Spleen (tissue), 11 donors: ENCODE measurements around the gene SDK2. TPM values are rescaled to one million over a fixed set of nuclear protein-coding genes. Genes with fewer than 3 reads are reported as not detected.
"Not testable (repeated sequence)": the region's sequence is repeated elsewhere in the genome, so short reads cannot be mapped to it uniquely, and the experiment has no call there.

Experiments
- DNase-seq: peaks from one replicate; pipeline ENCODE4 v3.0.0-alpha.2; 2020
- H3K27ac ChIP-seq, 8 donors: fragments of 200-600 bp; sonication (generic) in 7 of 8; 1 replicate in 4 of 8; 2 replicates in 4 of 8; pipeline versions ENCODE4 v1.5.0 to v1.8.0; 2016 to 2021; ENCODE audit warnings: inconsistent platforms in 4 of 8, mild to moderate bottlenecking in 4 of 8, moderate library complexity in 1 of 8
- H3K27me3 ChIP-seq, 7 donors: fragments of 200-600 bp; sonication (generic) in 6 of 7; replicated peaks in 1 of 7; 1 replicate in 4 of 7; 2 replicates in 3 of 7; pipeline versions ENCODE4 v1.5.0 to v1.8.0; 2016 to 2021; ENCODE audit warnings: inconsistent platforms in 3 of 7, mild to moderate bottlenecking in 1 of 7
- H3K36me3 ChIP-seq, 6 donors: fragments of 200-600 bp; sonication (generic) in 5 of 6; 1 replicate in 4 of 6; 2 replicates in 2 of 6; pipeline versions ENCODE4 v1.5.0 to v1.8.0; 2016 to 2021; ENCODE audit warnings: inconsistent platforms in 2 of 6
- H3K4me1 ChIP-seq, 6 donors: fragments of 200-600 bp; sonication (generic) in 5 of 6; 1 replicate in 3 of 6; 2 replicates in 3 of 6; pipeline versions ENCODE4 v1.5.0 to v1.8.0; 2016 to 2021; ENCODE audit warnings: inconsistent platforms in 3 of 6
- H3K4me3 ChIP-seq, 8 donors: fragments of 200-600 bp; sonication (generic) in 7 of 8; 1 replicate in 4 of 8; 2 replicates in 4 of 8; pipeline versions ENCODE4 v1.5.0 to v1.8.0; 2016 to 2021; ENCODE audit warnings: inconsistent platforms in 4 of 8, mild to moderate bottlenecking in 4 of 8, moderate library complexity in 2 of 8
- H3K9me3 ChIP-seq, 8 donors: fragments of 200-600 bp; sonication (generic) in 7 of 8; 1 replicate in 4 of 8; 2 replicates in 4 of 8; pipeline versions ENCODE4 v1.5.0 to v1.8.0; 2016 to 2021; ENCODE audit warnings: inconsistent platforms in 4 of 8
- CTCF ChIP-seq, 11 experiments: fragments of 200-600 bp in 7 of 11; fragments of 450-650 bp in 4 of 11; sonication (generic) in 4 of 11; IDR thresholded peaks in 8 of 11; conservative IDR thresholded peaks in 3 of 11; 1 replicate in 7 of 11; 2 replicates in 4 of 11; pipeline versions ENCODE4 v1.4.0 to v1.8.0; 2016 to 2021; ENCODE audit warnings: antibody characterized with exemption in 11 of 11, inconsistent platforms in 4 of 11, mild to moderate bottlenecking in 1 of 11
- POLR2A ChIP-seq, 3 donors: fragments of 450-650 bp; IDR thresholded peaks; one replicate each; pipeline ENCODE4 v1.5.1; 2017; ENCODE audit warnings: antibody characterized with exemption in 3 of 3, mild to moderate bottlenecking in 1 of 3
- POLR2AphosphoS5 ChIP-seq, 3 donors: sonication (generic); formaldehyde crosslinking; IDR thresholded peaks; one replicate each; pipeline ENCODE4 v1.5.1; 2017; ENCODE audit warnings: antibody characterized with exemption in 3 of 3
- WGBS, 5 donors: extraction: QIAGEN DNeasy Blood & Tissue Kit in 3 of 5; methylation state at CpG; one replicate each; pipeline versions ENCODE4 v1.1.5 to v1.1.7; 2013 to 2018; 5-methylcytosine and 5-hydroxymethylcytosine counted together
- intact Hi-C: fragments of 100-400 bp; cut with DNase I; formaldehyde crosslinking; loops from one replicate; pipeline ENCODE4 v1.15.0; 2023; ENCODE audit warnings: low total_unique reads
- polyA plus RNA-seq, 3 donors: library from polyadenylated mRNA; stranded (reverse); fragments of 200-250 nt; gene quantifications; one replicate each; pipeline ENCODE4 v1.2.1, GENCODE V29; 2013
- total RNA-seq, 7 donors: library from RNA; depleted of rRNA in 3 of 7; stranded (reverse); fragments of >200 nt in 3 of 7; fragmentation: NEBNext Ultra II Directional in 4 of 7; extraction: Animal tissue kit (Norgen Biotek cat#: 25700) in 4 of 7; gene quantifications; one replicate each; pipeline versions ENCODE4 v1.1.0 to v1.2.1, GENCODE V29; 2016 to 2021
- donor health status: healthy with polysubstance abuse.
- donor health status: DM: no; HTN: no; CAD: no; lungs with moderate emphysema.
- donor health status: DM: no; HTN: no; CAD: no.
- donor health status: Bipolar disorder and iron deficiency.
- donor health status: healthy.
- donor health status: DM: no; HTN: no; CAD: no.
- donor health status: DM: yes; HTN: yes; CAD: no.

Gene SDK2
- total and polyA plus RNA-seq, 10 donors, result 0.86 to 16.5 (median 9.7) TPM

GRCh38 chr17:73455767-73456166, 188.5 kb downstream of the SDK2 start:
- no peak overlapping the region for H3K27ac ChIP-seq
- peaks cover 0 to 6% (median 0%) of the 10 kb centered on the region in 7 donors for H3K27me3 ChIP-seq
- peaks cover 0 to 18% (median 6%) of the 10 kb centered on the region in 8 donors for H3K9me3 ChIP-seq
- intact Hi-C loops, result no loop called here
- TF ChIP-seq POLR2A (IDR thresholded peaks at IDR 0.05) (no peak), POLR2AphosphoS5 (IDR thresholded peaks at IDR 0.05) (no peak), CTCF (IDR thresholded peaks at IDR 0.05 in 8 of 11, conservative IDR thresholded peaks at IDR 0.05 in 3 of 11) (no peak)
- H3K4me3 ChIP-seq, result no peak overlapping the region
- no peaks in the 10 kb centered on the region for H3K36me3 ChIP-seq
- H3K4me1 ChIP-seq, result no peaks in the 10 kb centered on the region
- DNase-seq, result no peak
- 80 to 90% (median 88%) methylated on average over 11 to 18 of the region's 18 CpGs for whole genome bisulfite sequencing, 5 donors

- no peak for DNase-seq
- TF ChIP-seq POLR2A (IDR thresholded peaks at IDR 0.05) (no peak), CTCF (IDR thresholded peaks at IDR 0.05 in 8 of 11, conservative IDR thresholded peaks at IDR 0.05 in 3 of 11) (no peak)
Observed at GRCh38 chr17:73455050-73455687, 189.1 kb downstream of the SDK2 start.

GRCh38 chr17:73453494-73453893, 190.8 kb downstream of the SDK2 start:
- WGBS, 5 donors, result 92 to 100% (median 98%) methylated on average over 2 of the region's 2 CpGs
- peaks cover 0 to 12% (median 0%) of the 10 kb centered on the region in 8 donors for H3K9me3 ChIP-seq
- H3K4me1 ChIP-seq, H3K36me3 ChIP-seq, intact Hi-C loops, H3K27me3 ChIP-seq, H3K27ac ChIP-seq, DNase-seq, H3K4me3 ChIP-seq: not testable (repeated sequence)

More at GRCh38 chr17:73455050-73455687, 189.1 kb downstream of the SDK2 start:
- Histone ChIP-seq H3K27ac (no peak overlapping the region), H3K4me1 (no peaks in the 10 kb centered on the region), H3K9me3 (peaks cover 0 to 17% (median 3%) of the 10 kb centered on the region in 8 donors), H3K27me3 (peaks cover 0 to 6% (median 0%) of the 10 kb centered on the region in 7 donors), H3K36me3 (no peaks in the 10 kb centered on the region), H3K4me3 (no peak overlapping the region)
- WGBS, 5 donors, result 60 to 86% (median 76%) methylated on average over 21 of the region's 21 CpGs
- intact Hi-C loops, result no loop called here

GRCh38 chr17:73453090-73453489, 191.2 kb downstream of the SDK2 start:
- no peaks in the 10 kb centered on the region for H3K4me1 ChIP-seq
- no peak overlapping the region for H3K4me3 ChIP-seq
- peaks cover 0 to 6% (median 0%) of the 10 kb centered on the region in 7 donors for H3K27me3 ChIP-seq
- H3K36me3 ChIP-seq, result no peaks in the 10 kb centered on the region
- peaks cover 0 to 12% (median 0%) of the 10 kb centered on the region in 8 donors for H3K9me3 ChIP-seq
- whole genome bisulfite sequencing, 5 donors, result 92 to 100% (median 94%) methylated on average over 1 of the region's 1 CpG
- no peak for DNase-seq
- no peak for TF ChIP-seq POLR2AphosphoS5 (IDR thresholded peaks at IDR 0.05)
- no peak for TF ChIP-seq CTCF (IDR thresholded peaks at IDR 0.05 in 8 of 11, conservative IDR thresholded peaks at IDR 0.05 in 3 of 11)
- TF ChIP-seq POLR2A (IDR thresholded peaks at IDR 0.05), result no peak
- intact Hi-C loops, result no loop called here
- no peak overlapping the region for H3K27ac ChIP-seq
